Measurements from ENCODE around the gene LRIT3. TPM values are rescaled to one million over a fixed set of nuclear protein-coding genes. Genes with fewer than 3 reads are reported as not detected.

The LRIT3 gene
- total and polyA plus RNA-seq, 4 donors = 0.03 to 0.08 (median 0.07) TPM; not detected in 1

DNA sequence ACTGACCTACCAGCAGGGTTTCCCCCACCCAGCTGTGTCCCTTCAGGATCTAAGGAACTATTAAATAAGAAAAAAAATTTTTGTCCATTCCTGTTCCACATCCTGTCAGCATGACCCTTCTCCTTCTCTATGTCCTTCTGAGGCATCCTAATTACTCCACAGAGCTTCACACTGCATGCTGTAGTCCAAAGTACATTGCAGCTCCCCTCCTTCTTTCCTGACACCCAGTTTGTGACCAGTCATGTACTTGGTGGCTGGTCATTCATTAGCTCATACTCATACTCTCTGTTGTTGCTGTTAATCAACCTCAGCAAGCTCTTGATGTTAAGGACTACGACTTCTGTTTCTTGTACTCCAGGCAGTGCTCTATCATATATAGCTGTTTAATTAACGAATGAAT, 62.3 kb downstream of the LRIT3 start:
- Histone ChIP-seq H3K4me1 (ENCODE audit: control insufficient read depth in 4 of 4, insufficient read depth in 4 of 4, low read length in 3 of 4) (no peaks in the 10 kb centered on the region), H3K27ac (ENCODE audit: low read depth in 1 of 2, low read length in 2 of 2) (no peak overlapping the region), H3K36me3 (ENCODE audit: control insufficient read depth in 4 of 4, insufficient read depth in 3 of 4, low read depth in 1 of 4, low read length in 3 of 4) (no peaks in the 10 kb centered on the region), H3K9ac (ENCODE audit: low read depth in 1 of 2, low read length in 2 of 2) (no peak overlapping the region), H3K4me3 (ENCODE audit: low read depth in 1 of 3, low read length in 3 of 3) (no peak overlapping the region), H3K27me3 (ENCODE audit: control insufficient read depth in 4 of 4, insufficient read depth in 4 of 4, low read length in 3 of 4) (no peaks in the 10 kb centered on the region), H3K9me3 (ENCODE audit: control insufficient read depth in 4 of 4, low read length in 3 of 4) (peaks cover 0 to 1% (median 0%) of the 10 kb centered on the region in 4 donors)
- TF ChIP-seq RXRA (IDR thresholded peaks at IDR 0.05) (no peak), HNF4G (IDR thresholded peaks at IDR 0.05) (no peak), TAF1 (conservative IDR thresholded peaks at IDR 0.05) (no peak), JUND (IDR thresholded peaks at IDR 0.05) (no peak), GABPA (IDR thresholded peaks at IDR 0.05 in 1 of 2, conservative IDR thresholded peaks at IDR 0.05 in 1 of 2) (no peak), REST (IDR thresholded peaks at IDR 0.05) (no peak), YY1 (IDR thresholded peaks at IDR 0.05) (no peak), SP1 (IDR thresholded peaks at IDR 0.05) (no peak), FOXA2 (IDR thresholded peaks at IDR 0.05) (no peak), ATF3 (IDR thresholded peaks at IDR 0.05) (no peak), NR2F2 (IDR thresholded peaks at IDR 0.05) (no peak), HNF4A (conservative IDR thresholded peaks at IDR 0.05) (no peak), FOXA1 (IDR thresholded peaks at IDR 0.05) (no peak), EGR1 (IDR thresholded peaks at IDR 0.05; ENCODE audit: low read depth in 2 of 2) (no peak), ZBTB33 (IDR thresholded peaks at IDR 0.05) (no peak), RAD21 (IDR thresholded peaks at IDR 0.05) (no peak), MAX (IDR thresholded peaks at IDR 0.05) (no peak)
- TF ChIP-seq, protein P1, sequence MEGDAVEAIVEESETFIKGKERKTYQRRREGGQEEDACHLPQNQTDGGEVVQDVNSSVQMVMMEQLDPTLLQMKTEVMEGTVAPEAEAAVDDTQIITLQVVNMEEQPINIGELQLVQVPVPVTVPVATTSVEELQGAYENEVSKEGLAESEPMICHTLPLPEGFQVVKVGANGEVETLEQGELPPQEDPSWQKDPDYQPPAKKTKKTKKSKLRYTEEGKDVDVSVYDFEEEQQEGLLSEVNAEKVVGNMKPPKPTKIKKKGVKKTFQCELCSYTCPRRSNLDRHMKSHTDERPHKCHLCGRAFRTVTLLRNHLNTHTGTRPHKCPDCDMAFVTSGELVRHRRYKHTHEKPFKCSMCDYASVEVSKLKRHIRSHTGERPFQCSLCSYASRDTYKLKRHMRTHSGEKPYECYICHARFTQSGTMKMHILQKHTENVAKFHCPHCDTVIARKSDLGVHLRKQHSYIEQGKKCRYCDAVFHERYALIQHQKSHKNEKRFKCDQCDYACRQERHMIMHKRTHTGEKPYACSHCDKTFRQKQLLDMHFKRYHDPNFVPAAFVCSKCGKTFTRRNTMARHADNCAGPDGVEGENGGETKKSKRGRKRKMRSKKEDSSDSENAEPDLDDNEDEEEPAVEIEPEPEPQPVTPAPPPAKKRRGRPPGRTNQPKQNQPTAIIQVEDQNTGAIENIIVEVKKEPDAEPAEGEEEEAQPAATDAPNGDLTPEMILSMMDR (IDR thresholded peaks at IDR 0.05; ENCODE audit: low read depth, low read length, missing input control) = no peak
- 80% methylated on average over 2 of the region's 2 CpGs for WGBS
- no peak for DNase-seq (ENCODE audit: low spot score)

All from liver (tissue), 9 donors.